ENCODE results near the gene CPTP.
A peak's percentile ranks its signal among the peaks of the same experiment; 100 is the strongest.

Gene CPTP

GRCh38 chr1:1304331-1305299 lies 20.0 kb upstream of the CPTP start:
- Mint-ChIP-seq H3K27ac (peak overlapping the region; percentile 65 to 76 (median 76)), H3K36me3 (ENCODE audit: low read depth) (no peaks in the 10 kb centered on the region), H3K9me3 (no peaks in the 10 kb centered on the region), H3K4me1 (peaks cover 22% of the 10 kb centered on the region), H3K27me3 (ENCODE audit: low read depth) (no peaks in the 10 kb centered on the region), H3K4me3 (peak overlapping the region; percentile 78 to 86 (median 86))
- TF ChIP-seq CTCF (IDR thresholded peaks at IDR 0.05; ENCODE audit: unreplicated experiment in 3 of 3) = no peak

GRCh38 chr1:1305300-1306069 lies 19.1 kb upstream of the CPTP start:
- TF ChIP-seq CTCF (IDR thresholded peaks at IDR 0.05; ENCODE audit: unreplicated experiment in 3 of 3) = no peak
- peak overlapping the region; percentile 51 to 81 (median 60) for H3K27ac Mint-ChIP-seq
- peak overlapping the region; percentile 89 to 92 (median 90) for H3K4me3 Mint-ChIP-seq
- no peaks in the 10 kb centered on the region for H3K9me3 Mint-ChIP-seq
- H3K27me3 Mint-ChIP-seq (ENCODE audit: low read depth) = no peaks in the 10 kb centered on the region
- no peaks in the 10 kb centered on the region for H3K36me3 Mint-ChIP-seq (ENCODE audit: low read depth)
- H3K4me1 Mint-ChIP-seq = peaks cover 22% of the 10 kb centered on the region

GRCh38 chr1:1306070-1306660 lies 18.4 kb upstream of the CPTP start:
- no peaks in the 10 kb centered on the region for H3K36me3 Mint-ChIP-seq (ENCODE audit: low read depth)
- H3K27ac Mint-ChIP-seq = peak overlapping the region; percentile 51 to 81 (median 72)
- H3K9me3 Mint-ChIP-seq = no peaks in the 10 kb centered on the region
- H3K4me1 Mint-ChIP-seq = peaks cover 22% of the 10 kb centered on the region
- H3K4me3 Mint-ChIP-seq = peak overlapping the region; percentile 89 to 92 (median 90)
- H3K27me3 Mint-ChIP-seq (ENCODE audit: low read depth) = no peaks in the 10 kb centered on the region
- TF ChIP-seq CTCF (IDR thresholded peaks at IDR 0.05; ENCODE audit: unreplicated experiment in 3 of 3) = no peak

- peaks cover 22% of the 10 kb centered on the region for H3K4me1 Mint-ChIP-seq
- no peaks in the 10 kb centered on the region for H3K9me3 Mint-ChIP-seq
- no peaks in the 10 kb centered on the region for H3K36me3 Mint-ChIP-seq (ENCODE audit: low read depth)
- H3K27ac Mint-ChIP-seq = peak overlapping the region; percentile 51 to 81 (median 72)
- TF ChIP-seq CTCF (IDR thresholded peaks at IDR 0.05; ENCODE audit: unreplicated experiment in 3 of 3) = no peak
- peak overlapping the region; percentile 89 to 92 (median 90) for H3K4me3 Mint-ChIP-seq
- no peaks in the 10 kb centered on the region for H3K27me3 Mint-ChIP-seq (ENCODE audit: low read depth)
Measured at GRCh38 chr1:1306661-1307260, 17.8 kb upstream of the CPTP start.

GRCh38 chr1:1307261-1307922 lies 17.2 kb upstream of the CPTP start:
- H3K4me3 Mint-ChIP-seq = peak overlapping the region; percentile 89 to 92 (median 90)
- no peaks in the 10 kb centered on the region for H3K36me3 Mint-ChIP-seq (ENCODE audit: low read depth)
- H3K27ac Mint-ChIP-seq = peak overlapping the region; percentile 51 to 81 (median 72)
- peaks cover 22% of the 10 kb centered on the region for H3K4me1 Mint-ChIP-seq
- no peaks in the 10 kb centered on the region for H3K9me3 Mint-ChIP-seq
- no peaks in the 10 kb centered on the region for H3K27me3 Mint-ChIP-seq (ENCODE audit: low read depth)
- TF ChIP-seq CTCF (IDR thresholded peaks at IDR 0.05; ENCODE audit: unreplicated experiment in 3 of 3) = no peak

All from nephron (organoid).